Endothelial cell of umbilical vein (primary cell): ENCODE data around the gene TRIM25. TPM values are rescaled to one million over a fixed set of nuclear protein-coding genes. Genes with fewer than 3 reads are reported as not detected.

Experiments
- BruUV-seq: library from RNA; stranded (reverse); fragments of 400-500 nt; replicated peaks from 2 replicates; lab custom pipeline; 2021; lab: Mats Ljungman, UMichigan
- CTCF ChIA-PET: fragments of 300-600, 350-600 bp; sonication (Branson Sonifier 250); formaldehyde crosslinking; loops from one replicate; lab custom pipeline; 2021; ENCODE audit warnings: antibody characterized with exemption, inconsistent platforms; lab: Charles Lee
- POLR2A ChIA-PET: fragments of 300-600, 350-600 bp; sonication (Branson Sonifier 250); formaldehyde crosslinking; loops from one replicate; lab custom pipeline; 2021; ENCODE audit warnings: antibody characterized with exemption, inconsistent platforms; lab: Charles Lee
- DNase-seq: peaks from one replicate; pipeline ENCODE4 v3.0.0-alpha.2; 2011; ENCODE audit warnings: low read depth, low spot score
- FAIRE-seq: peaks from 2 replicates; lab custom pipeline; 2011; peaks lifted over from hg19 to GRCh38; lab: Jason Lieb, UNC
- H2AFZ ChIP-seq: 2 replicates; pipeline ENCODE4 v1.6.0; 2012; ENCODE audit warnings: low read depth, low read length, control low read depth, inconsistent platforms
- H3K27ac ChIP-seq: 2 replicates; pipeline ENCODE4 v1.5.1; 2011; ENCODE audit warnings: low read depth, mild to moderate bottlenecking, control low read depth, low read length, moderate library complexity; ENCODE audit not compliant: insufficient read depth
- H3K27me3 ChIP-seq, 2 experiments: 2 replicates each; pipeline versions ENCODE4 v1.6.0 to v1.6.1; 2011; ENCODE audit warnings: low read length in 2 of 2, mixed read lengths in 1 of 2; ENCODE audit not compliant: control insufficient read depth in 2 of 2, insufficient read depth in 2 of 2
- H3K36me3 ChIP-seq, 2 experiments: 2 replicates in 1 of 2; 3 replicates in 1 of 2; pipeline ENCODE4 v1.5.1; 2011; ENCODE audit warnings: low read length in 2 of 2, mild to moderate bottlenecking in 1 of 2, moderate library complexity in 1 of 2; ENCODE audit not compliant: control insufficient read depth in 2 of 2, insufficient read depth in 2 of 2; ENCODE audit errors: extremely low read depth in 1 of 2
- H3K4me1 ChIP-seq: 3 replicates; pipeline ENCODE4 v1.5.1; 2011; ENCODE audit warnings: mild to moderate bottlenecking, low read length; ENCODE audit not compliant: control insufficient read depth, insufficient read depth; ENCODE audit errors: extremely low read depth
- H3K4me2 ChIP-seq: 2 replicates; pipeline ENCODE4 v1.6.1; 2011; ENCODE audit warnings: low read length, control low read depth, mixed read lengths; ENCODE audit not compliant: insufficient read depth
- H3K4me3 ChIP-seq, 3 experiments: fragments of 200-600 bp in 1 of 3; sonication (generic), shearing (Covaris generic) in 1 of 3; replicated peaks in 1 of 3; 2 replicates each; pipeline ENCODE4 v1.5.1; 2011 to 2016; ENCODE audit warnings: control low read depth in 3 of 3, low read length in 3 of 3, mild to moderate bottlenecking in 2 of 3, inconsistent platforms in 1 of 3, low read depth in 1 of 3, moderate library complexity in 1 of 3; ENCODE audit not compliant: insufficient read depth in 1 of 3
- H3K79me2 ChIP-seq: 2 replicates; pipeline ENCODE4 v1.6.0; 2012; ENCODE audit warnings: low read length, inconsistent platforms; ENCODE audit not compliant: control insufficient read depth, insufficient read depth
- H3K9ac ChIP-seq: replicated peaks from 2 replicates; pipeline ENCODE3; 2011; ENCODE audit warnings: low read length, control low read depth; ENCODE audit not compliant: insufficient read depth; ENCODE audit errors: extremely low read depth
- H3K9me1 ChIP-seq: replicated peaks from 3 replicates; pipeline ENCODE4 v1.6.0; 2011; ENCODE audit warnings: mild to moderate bottlenecking, low read length; ENCODE audit not compliant: control insufficient read depth, insufficient read depth; ENCODE audit errors: extremely low read depth
- H3K9me3 ChIP-seq: replicated peaks from 2 replicates; pipeline ENCODE4 v1.5.1; 2012; ENCODE audit warnings: low read length, inconsistent platforms; ENCODE audit not compliant: control insufficient read depth, insufficient read depth
- H4K20me1 ChIP-seq: replicated peaks from 2 replicates; pipeline ENCODE3; 2011; ENCODE audit warnings: mild to moderate bottlenecking, low read length; ENCODE audit not compliant: control insufficient read depth, insufficient read depth; ENCODE audit errors: extremely low read depth
- EZH2 ChIP-seq: IDR thresholded peaks from 2 replicates; pipeline ENCODE4 v1.6.1; 2012; ENCODE audit warnings: borderline replicate concordance, low read depth, mild to moderate bottlenecking, moderate library complexity, low read length, inconsistent platforms; ENCODE audit not compliant: severe bottlenecking
- FOS ChIP-seq: IDR thresholded peaks from 2 replicates; pipeline ENCODE4 v1.6.1; 2011; ENCODE audit warnings: mild to moderate bottlenecking, low read length, moderate library complexity, borderline replicate concordance; ENCODE audit not compliant: insufficient read depth
- GATA2 ChIP-seq: IDR thresholded peaks from 2 replicates; pipeline ENCODE4 v1.7.0; 2011; ENCODE audit warnings: low read depth, mild to moderate bottlenecking, moderate library complexity, mixed read lengths, low read length; ENCODE audit not compliant: insufficient read length, insufficient read depth
- JUN ChIP-seq: IDR thresholded peaks from 2 replicates; pipeline ENCODE4 v1.6.1; 2011; ENCODE audit warnings: borderline replicate concordance, low read depth; ENCODE audit not compliant: insufficient read length, insufficient read depth
- MYC ChIP-seq: IDR thresholded peaks from one replicate; pipeline ENCODE4 v1.6.1; 2011; ENCODE audit warnings: mild to moderate bottlenecking, low read depth, low read length
- POLR2A ChIP-seq: IDR thresholded peaks from 2 replicates; pipeline ENCODE4 v1.6.1; 2012; ENCODE audit warnings: low read depth, mild to moderate bottlenecking, control low read depth, low read length
- POLR2AphosphoS5 ChIP-seq: IDR thresholded peaks from 2 replicates; pipeline ENCODE4 v1.6.1; 2012; ENCODE audit warnings: low read depth, mild to moderate bottlenecking, control low read depth, low read length, moderate library complexity; ENCODE audit not compliant: insufficient read depth
- dilution Hi-C: fragments of 300-500 bp; cut with MboI; formaldehyde crosslinking; loops from one replicate; pipeline ENCODE4 v1.15.0; 2019; ENCODE audit warnings: low sequenced_read_pairs; ENCODE audit not compliant: extremely low pct_ligation_motif_present
- intact Hi-C: fragments of 100-400 bp; cut with micrococcal nuclease; formaldehyde crosslinking; loops from one replicate; pipeline ENCODE4 v1.10.0; 2022
- polyA plus RNA-seq, 4 experiments: library from polyadenylated mRNA; depleted of rRNA in 3 of 4; stranded (reverse) in 3 of 4; unstranded in 1 of 4; fragments of >200 nt; gene quantifications; 2 replicates each; pipeline versions ENCODE4 v1.2.1 to v1.2.3, GENCODE V29; 2011 to 2012; ENCODE audit warnings: missing spikeins in 1 of 4
- total RNA-seq: library from RNA; stranded (reverse); gene quantifications from 2 replicates; pipeline ENCODE4 v1.2.3, GENCODE V29; 2021
- TF ChIP-seq, protein P1 (sequence below), 2 donors: IDR thresholded peaks; 1 replicate in 1 of 2; 2 replicates in 1 of 2; pipeline ENCODE4 v1.5.1; 2011; ENCODE audit warnings: low read length in 2 of 2, mild to moderate bottlenecking in 2 of 2, moderate library complexity in 2 of 2, control low read depth in 1 of 2, inconsistent platforms in 1 of 2, low read depth in 1 of 2; ENCODE audit not compliant: insufficient read depth in 1 of 2; ENCODE audit errors: extremely low read depth in 1 of 2
- TF ChIP-seq, protein P2 (sequence below): IDR thresholded peaks from 2 replicates; pipeline ENCODE4 v1.6.1; 2011; ENCODE audit not compliant: insufficient read depth, insufficient read length

TRIM25 gene
- total and polyA plus RNA-seq, 2 donors (not counting 3 experiments of a cell fraction or from before 2014, with no cell fraction given): 42.8 to 98.4 TPM

DNA sequence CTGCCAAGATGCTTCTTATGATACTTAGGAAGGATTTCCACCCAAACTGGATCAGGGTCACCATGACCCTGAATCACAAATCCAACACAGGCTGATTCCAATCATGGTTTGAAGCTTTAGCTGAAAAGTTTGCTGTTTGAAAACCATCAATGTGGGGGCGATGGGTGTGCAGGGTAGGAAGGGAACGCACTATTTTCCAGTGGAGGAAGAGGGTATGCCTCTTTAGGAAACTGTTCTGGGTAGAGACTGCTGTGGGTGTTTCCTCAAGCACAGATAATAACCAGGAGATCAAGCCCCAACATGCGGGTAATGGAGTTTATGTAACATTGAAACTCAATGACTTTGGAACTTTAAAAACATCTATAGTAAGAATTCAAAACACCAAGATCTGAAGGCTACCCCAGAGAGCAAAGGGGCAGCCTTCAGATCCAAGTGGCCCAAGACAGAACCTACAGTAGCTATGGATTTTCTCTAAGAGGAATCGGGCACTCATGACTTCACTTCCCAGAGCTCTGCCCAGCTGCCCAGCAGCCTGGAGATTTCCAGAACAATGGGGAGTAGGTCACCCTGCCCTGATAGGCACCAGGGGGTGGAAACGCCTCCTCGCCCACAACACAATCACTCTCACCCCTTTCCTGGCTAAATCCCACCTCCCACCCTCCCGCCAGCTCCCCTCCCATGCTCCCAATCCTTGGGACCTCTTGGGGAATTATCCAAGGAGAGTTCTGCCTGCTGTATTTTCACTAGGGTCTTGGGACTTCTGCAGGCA, 22.8 kb downstream of the TRIM25 start:
- Histone ChIP-seq H3K36me3 (peaks cover 4 to 50% of the 10 kb centered on the region in 2 experiments), H3K4me1 (no peaks in the 10 kb centered on the region)

More for the DNA sequence above, 22.8 kb downstream of the TRIM25 start:
- ChIA-PET POLR2A (no interaction called here), CTCF (interaction anchor here (0.8 to 4.3 kb wide), 8 partner anchors 12 to 391 kb away, joined by 3 to 20 read pairs (median 6); partner anchors contain the start of gene TRIM25)
- dilution Hi-C loops: no loop called here
- Histone ChIP-seq H2AFZ (no peak overlapping the region), H3K27ac (no peak overlapping the region), H3K9me3 (peaks cover 2% of the 10 kb centered on the region), H3K9ac (no peak overlapping the region), H4K20me1 (no peaks in the 10 kb centered on the region), H3K4me3 (no peak overlapping the region), H3K9me1 (no peaks in the 10 kb centered on the region), H3K79me2 (no peaks in the 10 kb centered on the region), H3K27me3 (no peaks in the 10 kb centered on the region), H3K4me2 (no peak overlapping the region)
- no peak for FAIRE-seq
- BruUV-seq: no TSS peak
- TF ChIP-seq, protein P1, sequence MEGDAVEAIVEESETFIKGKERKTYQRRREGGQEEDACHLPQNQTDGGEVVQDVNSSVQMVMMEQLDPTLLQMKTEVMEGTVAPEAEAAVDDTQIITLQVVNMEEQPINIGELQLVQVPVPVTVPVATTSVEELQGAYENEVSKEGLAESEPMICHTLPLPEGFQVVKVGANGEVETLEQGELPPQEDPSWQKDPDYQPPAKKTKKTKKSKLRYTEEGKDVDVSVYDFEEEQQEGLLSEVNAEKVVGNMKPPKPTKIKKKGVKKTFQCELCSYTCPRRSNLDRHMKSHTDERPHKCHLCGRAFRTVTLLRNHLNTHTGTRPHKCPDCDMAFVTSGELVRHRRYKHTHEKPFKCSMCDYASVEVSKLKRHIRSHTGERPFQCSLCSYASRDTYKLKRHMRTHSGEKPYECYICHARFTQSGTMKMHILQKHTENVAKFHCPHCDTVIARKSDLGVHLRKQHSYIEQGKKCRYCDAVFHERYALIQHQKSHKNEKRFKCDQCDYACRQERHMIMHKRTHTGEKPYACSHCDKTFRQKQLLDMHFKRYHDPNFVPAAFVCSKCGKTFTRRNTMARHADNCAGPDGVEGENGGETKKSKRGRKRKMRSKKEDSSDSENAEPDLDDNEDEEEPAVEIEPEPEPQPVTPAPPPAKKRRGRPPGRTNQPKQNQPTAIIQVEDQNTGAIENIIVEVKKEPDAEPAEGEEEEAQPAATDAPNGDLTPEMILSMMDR (IDR thresholded peaks at IDR 0.05; ENCODE audit: extremely low read depth in 1 of 2, insufficient read depth in 1 of 2, low read depth in 1 of 2, low read length in 2 of 2): no peak
- TF ChIP-seq GATA2 (no peak), MYC (no peak), JUN (no peak), POLR2AphosphoS5 (no peak), EZH2 (no peak), POLR2A (no peak), FOS (no peak)
- TF ChIP-seq, protein P2, sequence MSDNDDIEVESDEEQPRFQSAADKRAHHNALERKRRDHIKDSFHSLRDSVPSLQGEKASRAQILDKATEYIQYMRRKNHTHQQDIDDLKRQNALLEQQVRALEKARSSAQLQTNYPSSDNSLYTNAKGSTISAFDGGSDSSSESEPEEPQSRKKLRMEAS: no peak
- intact Hi-C loops: loop anchor here (1.0 kb wide), 2 partner anchors 23 to 70 kb away; partner anchors contain the start of gene COIL
- no peak for DNase-seq
